Measurements from ENCODE around the gene TLL1.

DNA sequence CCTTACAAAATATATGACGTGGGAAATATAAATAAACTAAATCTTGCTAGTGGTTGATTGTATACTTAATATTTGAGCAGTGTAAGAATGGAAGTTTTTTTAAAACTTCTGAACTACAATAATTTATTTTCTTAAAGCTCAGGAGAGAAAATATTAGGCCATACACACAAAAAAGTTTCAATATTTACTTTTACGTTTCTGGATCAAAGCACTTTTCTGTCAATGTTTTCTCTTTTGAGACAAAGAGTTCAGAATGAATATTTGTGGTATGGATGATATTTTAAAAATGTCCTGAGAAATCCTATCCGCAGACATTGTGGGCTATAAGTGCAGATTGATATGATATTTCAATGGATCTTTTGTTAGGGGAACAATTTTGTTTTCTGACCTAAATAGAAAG is 109.9 kb downstream of the TLL1 start:
- TF ChIP-seq, protein P1, sequence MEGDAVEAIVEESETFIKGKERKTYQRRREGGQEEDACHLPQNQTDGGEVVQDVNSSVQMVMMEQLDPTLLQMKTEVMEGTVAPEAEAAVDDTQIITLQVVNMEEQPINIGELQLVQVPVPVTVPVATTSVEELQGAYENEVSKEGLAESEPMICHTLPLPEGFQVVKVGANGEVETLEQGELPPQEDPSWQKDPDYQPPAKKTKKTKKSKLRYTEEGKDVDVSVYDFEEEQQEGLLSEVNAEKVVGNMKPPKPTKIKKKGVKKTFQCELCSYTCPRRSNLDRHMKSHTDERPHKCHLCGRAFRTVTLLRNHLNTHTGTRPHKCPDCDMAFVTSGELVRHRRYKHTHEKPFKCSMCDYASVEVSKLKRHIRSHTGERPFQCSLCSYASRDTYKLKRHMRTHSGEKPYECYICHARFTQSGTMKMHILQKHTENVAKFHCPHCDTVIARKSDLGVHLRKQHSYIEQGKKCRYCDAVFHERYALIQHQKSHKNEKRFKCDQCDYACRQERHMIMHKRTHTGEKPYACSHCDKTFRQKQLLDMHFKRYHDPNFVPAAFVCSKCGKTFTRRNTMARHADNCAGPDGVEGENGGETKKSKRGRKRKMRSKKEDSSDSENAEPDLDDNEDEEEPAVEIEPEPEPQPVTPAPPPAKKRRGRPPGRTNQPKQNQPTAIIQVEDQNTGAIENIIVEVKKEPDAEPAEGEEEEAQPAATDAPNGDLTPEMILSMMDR (IDR thresholded peaks at IDR 0.05): no peak
- no peak for TF ChIP-seq POLR2AphosphoS5 (IDR thresholded peaks at IDR 0.05; ENCODE audit: low read depth, low read length)
- TF ChIP-seq SIN3A (IDR thresholded peaks at IDR 0.05; ENCODE audit: borderline replicate concordance, insufficient read depth, low read depth, low read length): no peak
- TF ChIP-seq TCF7L2 (IDR thresholded peaks at IDR 0.05; ENCODE audit: low read depth, low read length): no peak

Measured in Panc1 (cell line).